GF-D8 (cell line): Measurements from ENCODE around the gene KTI12.

ENCODE experiments used
- DNase-seq: peaks from one replicate; lab custom pipeline; 2025; lab: John Stamatoyannopoulos, UW

The KTI12 gene

DNA sequence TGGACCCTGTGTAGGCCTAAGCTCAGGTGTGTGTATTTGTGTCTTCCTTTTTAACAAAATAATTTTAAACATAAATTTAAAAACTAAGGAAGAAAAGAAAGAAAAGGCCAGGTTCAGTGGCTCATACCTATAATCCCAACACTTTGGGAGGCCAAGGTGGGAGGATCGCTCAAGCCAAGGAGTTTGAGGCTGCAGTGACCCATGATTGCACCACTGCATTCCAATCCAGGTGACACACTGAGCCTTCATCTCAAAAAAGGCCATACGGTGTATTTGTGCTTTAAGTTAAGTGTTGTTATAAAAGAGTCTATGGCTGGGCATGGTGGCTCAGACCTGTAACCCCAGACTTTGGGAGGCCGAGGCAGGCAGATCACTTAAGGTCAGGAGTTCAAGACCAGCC lies 51.4 kb downstream of the KTI12 start:
- no peak for DNase-seq
